Superior temporal gyrus (tissue), 1 donor: ENCODE data around the gene THOC3.
"Not testable (repeated sequence)": the region's sequence is repeated elsewhere in the genome, so short reads cannot be mapped to it uniquely, and the experiment has no call there.

Experiments used
- DNase-seq: peaks from one replicate; pipeline ENCODE4 v3.0.0-alpha.2; 2016; ENCODE audit errors: extremely low spot score

Gene THOC3

GRCh38 chr5:175940632-175941031, 27.5 kb downstream of the THOC3 start:
- DNase-seq = not testable (repeated sequence)

- DNase-seq = not testable (repeated sequence)
Observed at GRCh38 chr5:175938489-175938888, 29.6 kb downstream of the THOC3 start.

- DNase-seq = not testable (repeated sequence)
Observed at GRCh38 chr5:175928752-175929151, 39.4 kb downstream of the THOC3 start.

GRCh38 chr5:175925106-175925505, 43.0 kb downstream of the THOC3 start:
- not testable (repeated sequence) for DNase-seq

- no peak for DNase-seq
Observed at GRCh38 chr5:175922192-175922885, 45.8 kb downstream of the THOC3 start.

- no peak for DNase-seq
Observed at GRCh38 chr5:175921061-175921730, 46.9 kb downstream of the THOC3 start.

GRCh38 chr5:175920231-175920811, 47.8 kb downstream of the THOC3 start:
- no peak for DNase-seq

GRCh38 chr5:175915066-175916037, 52.8 kb downstream of the THOC3 start:
- not testable (repeated sequence) for DNase-seq

GRCh38 chr5:175913835-175914672, 54.1 kb downstream of the THOC3 start:
- not testable (repeated sequence) for DNase-seq

- not testable (repeated sequence) for DNase-seq
Observed at GRCh38 chr5:175910072-175910471, 58.0 kb downstream of the THOC3 start.
